ENCODE data around the gene NDUFS2.

Gene NDUFS2

DNA sequence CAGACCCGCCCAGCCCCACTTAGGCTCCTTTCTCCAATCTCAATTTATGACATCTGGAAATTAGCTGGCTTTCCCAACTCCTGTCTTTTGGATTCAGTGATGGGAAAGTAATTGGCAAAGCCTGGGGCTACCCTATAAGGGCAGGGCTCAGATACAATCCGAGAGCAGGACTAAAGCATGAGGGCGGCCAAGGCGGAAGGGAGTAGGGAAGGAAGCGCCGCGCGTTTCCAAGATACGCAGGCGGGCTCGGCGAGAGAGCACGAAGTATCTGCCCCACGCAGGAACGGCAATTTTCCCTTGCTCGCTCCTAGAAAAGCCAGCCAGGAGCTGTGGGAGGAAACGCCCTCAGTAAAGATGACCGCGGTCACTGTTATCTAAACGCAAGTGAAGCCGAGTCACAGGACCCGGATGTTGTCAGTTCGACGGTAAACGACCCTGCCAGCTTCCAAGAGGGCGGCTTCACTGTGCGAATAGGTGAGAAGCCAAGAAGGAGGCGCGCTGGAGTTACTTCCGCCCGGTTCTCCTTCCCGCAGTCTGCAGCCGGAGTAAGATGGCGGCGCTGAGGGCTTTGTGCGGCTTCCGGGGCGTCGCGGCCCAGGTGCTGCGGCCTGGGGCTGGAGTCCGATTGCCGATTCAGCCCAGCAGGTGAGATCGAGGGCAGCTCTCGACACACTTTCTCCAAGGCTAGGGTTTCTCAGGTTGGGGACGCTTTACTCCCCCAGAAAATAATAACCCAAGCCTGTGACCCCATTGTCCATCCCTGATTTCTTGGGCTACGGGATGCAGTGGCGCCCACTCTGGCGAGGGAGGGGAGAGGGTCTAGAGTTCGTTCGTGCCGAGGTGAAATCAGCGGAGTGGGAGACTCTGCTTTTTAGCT is at the start of gene NDUFS2:
Gene NDUFS2 (plus strand): TSS at position 532 of the 877 bp plus-strand sequence. CDS start 19 bp downstream, at position 551.
- peak; percentile 98 for DNase-seq

DNA sequence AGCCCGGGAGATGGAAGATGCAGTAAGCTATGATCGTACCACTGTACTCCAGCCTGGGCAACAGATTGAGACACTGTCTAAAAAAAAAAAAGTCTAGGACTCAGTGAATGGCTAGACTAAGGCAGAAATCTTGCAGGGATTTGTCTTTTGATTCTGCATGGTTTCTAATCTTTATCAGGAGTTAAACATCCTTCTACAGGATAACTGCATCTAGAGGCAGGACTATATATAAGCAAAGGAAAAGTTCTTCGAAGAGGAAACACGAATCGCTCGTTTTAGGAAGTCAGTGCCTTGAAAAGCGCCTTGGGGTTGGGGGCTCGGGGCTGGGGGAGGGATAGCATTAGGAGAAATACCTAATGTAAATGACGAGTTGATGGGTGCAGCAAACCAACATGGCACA is 49.0 kb upstream of the NDUFS2 start:
- DNase-seq: no peak

DNA sequence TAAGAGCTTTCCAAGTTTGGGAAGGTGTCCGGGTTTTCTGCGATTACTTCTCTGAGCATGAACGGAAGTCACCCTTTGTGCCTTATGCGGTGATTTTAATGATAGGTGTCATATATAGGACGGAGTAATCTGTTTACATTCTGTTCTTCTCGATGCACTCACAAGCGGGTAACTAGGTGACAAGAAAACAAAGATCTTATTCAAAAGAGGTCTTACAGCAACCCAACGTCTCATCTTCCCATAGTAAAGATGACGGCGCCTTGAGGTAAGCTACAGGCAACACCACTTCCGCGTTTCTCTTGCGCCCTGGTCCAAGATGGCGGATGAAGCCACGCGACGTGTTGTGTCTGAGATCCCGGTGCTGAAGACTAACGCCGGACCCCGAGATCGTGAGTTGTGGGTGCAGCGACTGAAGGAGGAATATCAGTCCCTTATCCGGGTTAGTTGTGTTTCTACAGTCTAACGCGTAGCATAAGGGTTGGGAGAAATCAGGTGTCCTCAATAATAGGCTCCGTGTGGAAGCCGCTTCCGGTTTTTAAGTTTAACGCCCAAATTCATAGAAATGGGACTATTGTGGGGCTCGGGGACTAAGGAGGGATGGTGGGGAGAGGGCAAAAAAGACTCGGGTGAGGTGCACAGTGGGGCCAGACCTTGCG is 48.4 kb upstream of the NDUFS2 start, which contains the start of gene UFC1:
Gene UFC1 (plus strand): TSS at position 297 of the 656 bp plus-strand sequence. CDS start 20 bp downstream, at position 317.
- peak; percentile 92 for DNase-seq

DNA sequence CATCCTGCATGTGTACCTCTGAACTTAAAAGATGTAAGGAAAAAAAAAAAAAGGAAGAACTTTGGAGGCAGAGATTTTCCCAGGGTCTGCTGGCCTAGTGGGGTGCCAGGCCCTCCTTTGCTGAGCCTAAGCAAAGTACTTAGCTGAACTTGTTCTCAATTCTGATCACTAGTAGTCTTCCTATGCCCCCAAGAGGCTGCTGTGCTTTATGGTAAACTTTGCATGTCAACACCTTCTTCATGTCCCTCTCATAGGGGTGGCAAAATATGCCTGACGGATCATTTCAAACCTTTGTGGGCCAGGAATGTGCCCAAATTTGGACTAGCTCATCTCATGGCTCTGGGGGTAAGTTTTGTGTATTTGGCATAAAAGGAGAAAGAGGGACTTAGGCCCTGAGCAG is 44.3 kb upstream of the NDUFS2 start:
- no peak for DNase-seq

DNA sequence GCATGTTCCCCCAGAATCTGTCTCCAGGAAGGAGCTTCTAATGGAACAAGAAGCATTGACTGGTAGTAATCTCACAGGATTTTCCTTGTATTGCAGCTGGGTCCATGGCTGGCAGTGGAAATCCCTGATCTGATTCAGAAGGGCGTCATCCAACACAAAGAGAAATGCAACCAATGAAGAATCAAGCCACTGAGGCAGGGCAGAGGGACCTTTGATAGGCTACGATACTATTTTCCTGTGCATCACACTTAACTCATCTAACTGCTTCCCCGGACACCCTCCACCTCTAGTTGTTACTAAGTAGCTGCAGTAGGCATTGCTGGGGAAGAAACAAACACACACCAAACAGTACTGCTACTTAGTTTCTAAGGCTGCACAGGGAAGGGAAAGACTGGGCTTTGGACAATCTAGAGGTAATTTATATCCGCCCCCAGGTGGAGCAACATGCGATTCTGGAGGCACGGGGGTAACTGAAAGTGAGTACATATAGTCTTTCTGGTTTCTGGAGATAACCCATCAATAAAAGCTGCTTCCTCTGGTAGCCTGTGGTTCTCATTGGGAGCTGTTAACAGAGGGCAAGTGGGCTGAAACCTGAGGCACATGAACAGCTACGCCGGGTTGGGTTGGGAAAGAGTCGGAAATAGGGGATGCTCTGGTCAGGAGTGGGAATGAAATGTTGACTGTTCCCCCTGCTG is 43.7 kb upstream of the NDUFS2 start:
- DNase-seq: no peak

DNA sequence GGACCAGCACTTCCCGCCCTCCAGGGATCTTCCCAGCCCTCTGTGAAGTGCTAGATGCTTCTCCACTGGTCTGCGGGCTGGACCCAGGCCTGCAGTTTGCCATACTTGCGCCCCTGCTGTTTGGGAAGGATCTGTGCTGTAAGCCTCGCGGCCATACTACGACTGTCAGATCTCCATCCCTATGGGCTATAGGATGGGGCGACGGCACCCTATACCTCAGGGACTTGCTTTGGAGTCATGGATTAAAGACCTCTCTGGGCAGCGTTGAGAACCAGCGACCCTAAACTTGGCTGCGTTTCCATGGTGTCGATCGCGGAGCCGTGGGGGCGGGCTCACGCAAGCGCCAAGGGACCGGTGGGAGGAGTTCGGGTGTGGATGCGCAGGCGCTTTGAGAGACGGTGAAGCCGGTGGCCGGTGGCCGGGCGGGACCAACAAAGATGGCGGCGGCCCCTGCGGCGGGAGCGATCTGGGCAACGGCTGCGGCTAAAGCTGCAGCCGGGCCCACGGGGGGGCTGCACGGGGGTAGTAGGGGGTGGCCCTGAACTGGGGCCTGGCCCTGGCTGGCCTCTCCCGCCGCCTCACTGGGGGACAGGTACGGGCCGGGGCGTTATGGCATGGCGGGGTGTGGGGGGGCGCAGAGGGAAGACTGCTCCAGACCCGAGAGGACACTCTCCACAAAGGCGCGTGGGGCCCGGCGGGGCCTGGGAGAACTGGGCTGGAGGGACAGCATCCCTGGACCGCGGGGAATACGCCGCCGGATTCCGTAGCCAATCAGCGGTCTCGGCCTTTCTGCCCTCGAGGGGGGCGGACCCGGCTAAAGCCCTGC is 42.9 kb upstream of the NDUFS2 start, which contains the start of gene USP21:
Gene USP21 (plus strand): TSS at position 414 of the 826 bp plus-strand sequence. CDS start 1,141 bp downstream, outside the sequence.
- DNase-seq: peak; percentile 95

DNA sequence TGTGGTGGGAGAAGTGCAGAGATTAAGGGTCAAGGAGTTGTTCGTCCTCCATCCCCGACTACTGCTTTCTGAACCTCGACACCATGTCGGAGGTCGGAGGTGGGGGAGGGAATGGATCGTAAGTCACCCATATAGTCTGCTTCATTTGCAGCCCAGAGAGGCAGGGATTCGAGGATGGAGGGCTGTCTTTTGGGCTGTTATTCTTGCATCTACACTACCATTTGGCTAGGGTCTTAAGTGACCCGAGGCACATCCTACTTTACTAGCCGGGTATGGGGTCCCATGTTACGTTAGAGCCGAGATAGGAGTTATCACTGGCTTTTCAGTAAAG is 42.3 kb upstream of the NDUFS2 start:
- no peak for DNase-seq

DNA sequence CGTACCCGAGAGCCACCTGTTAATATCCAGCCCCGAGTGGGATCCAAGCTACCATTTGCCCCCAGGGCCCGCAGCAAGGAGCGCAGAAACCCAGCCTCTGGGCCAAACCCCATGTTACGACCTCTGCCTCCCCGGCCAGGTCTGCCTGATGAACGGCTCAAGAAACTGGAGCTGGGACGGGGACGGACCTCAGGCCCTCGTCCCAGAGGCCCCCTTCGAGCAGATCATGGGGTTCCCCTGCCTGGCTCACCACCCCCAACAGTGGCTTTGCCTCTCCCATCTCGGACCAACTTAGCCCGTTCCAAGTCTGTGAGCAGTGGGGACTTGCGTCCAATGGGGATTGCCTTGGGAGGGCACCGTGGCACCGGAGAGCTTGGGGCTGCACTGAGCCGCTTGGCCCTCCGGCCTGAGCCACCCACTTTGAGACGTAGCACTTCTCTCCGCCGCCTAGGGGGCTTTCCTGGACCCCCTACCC is 41.5 kb upstream of the NDUFS2 start:
- DNase-seq: no peak

DNA sequence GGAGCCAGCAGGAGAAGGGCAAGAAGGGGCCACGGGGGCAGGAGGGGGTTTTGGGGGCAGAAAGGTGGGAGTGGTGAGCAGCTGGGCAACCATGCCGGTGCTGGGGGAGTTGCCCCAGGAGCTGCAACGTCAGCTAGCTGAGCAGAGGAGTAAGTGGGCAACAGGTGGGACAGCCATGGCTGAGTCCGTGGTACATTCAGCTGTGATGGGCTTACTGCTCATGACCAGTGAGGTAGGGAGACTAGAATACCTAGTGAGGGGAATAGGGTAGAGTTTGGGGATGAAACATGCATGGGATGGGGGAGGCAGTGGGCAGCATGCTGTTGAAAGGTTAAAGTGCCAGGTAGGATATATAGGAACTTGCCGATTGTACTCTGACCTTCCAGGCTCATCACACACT is 40.5 kb upstream of the NDUFS2 start:
- DNase-seq: no peak

DNA sequence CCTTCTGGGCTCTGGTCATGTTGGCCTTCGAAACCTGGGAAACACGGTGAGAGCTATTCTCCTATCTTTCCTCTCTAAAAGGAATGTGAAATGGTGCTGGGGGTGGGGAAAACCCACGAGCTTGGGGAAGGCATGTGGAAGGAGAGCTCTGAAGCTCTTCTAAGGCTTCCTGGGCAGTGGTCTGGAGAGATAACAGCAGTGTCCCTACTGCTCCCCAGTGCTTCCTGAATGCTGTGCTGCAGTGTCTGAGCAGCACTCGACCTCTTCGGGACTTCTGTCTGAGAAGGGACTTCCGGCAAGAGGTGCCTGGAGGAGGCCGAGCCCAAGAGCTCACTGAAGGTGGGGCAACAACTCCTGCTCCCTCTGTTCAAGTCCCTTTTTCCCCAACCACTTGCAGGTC is 40.1 kb upstream of the NDUFS2 start:
- DNase-seq: no peak

DNA sequence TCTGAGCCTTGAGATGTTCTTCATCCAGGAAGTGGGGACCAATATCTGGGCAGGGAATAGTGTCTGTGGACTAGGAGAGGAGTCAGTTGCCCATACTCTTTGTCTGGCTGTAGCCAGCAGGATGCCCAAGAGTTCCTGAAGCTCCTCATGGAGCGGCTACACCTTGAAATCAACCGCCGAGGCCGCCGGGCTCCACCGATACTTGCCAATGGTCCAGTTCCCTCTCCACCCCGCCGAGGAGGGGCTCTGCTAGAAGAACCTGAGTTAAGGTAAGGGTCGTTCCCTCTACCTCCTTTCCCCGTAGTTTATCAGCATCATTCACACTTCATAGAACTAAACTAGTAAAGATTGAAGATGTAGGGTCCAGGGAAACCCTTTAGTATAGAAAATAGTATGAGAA is 39.4 kb upstream of the NDUFS2 start:
- no peak for DNase-seq

DNA sequence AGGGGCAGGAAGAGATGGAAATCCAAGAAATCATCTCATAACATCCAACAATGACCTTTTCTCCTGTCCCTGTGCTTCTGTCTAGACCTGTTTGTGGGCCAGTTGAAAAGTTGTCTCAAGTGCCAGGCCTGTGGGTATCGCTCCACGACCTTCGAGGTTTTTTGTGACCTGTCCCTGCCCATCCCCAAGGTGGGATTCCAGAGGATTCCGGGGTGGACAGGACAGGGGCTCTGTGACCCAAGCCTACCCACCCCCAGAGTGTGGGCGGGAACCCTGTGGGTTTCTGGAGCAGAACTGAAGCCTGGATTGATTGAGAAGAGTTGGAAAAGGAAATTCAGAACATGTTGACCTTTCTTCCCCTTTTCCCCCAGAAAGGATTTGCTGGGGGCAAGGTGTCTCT is 38.4 kb upstream of the NDUFS2 start:
- DNase-seq: no peak

DNA sequence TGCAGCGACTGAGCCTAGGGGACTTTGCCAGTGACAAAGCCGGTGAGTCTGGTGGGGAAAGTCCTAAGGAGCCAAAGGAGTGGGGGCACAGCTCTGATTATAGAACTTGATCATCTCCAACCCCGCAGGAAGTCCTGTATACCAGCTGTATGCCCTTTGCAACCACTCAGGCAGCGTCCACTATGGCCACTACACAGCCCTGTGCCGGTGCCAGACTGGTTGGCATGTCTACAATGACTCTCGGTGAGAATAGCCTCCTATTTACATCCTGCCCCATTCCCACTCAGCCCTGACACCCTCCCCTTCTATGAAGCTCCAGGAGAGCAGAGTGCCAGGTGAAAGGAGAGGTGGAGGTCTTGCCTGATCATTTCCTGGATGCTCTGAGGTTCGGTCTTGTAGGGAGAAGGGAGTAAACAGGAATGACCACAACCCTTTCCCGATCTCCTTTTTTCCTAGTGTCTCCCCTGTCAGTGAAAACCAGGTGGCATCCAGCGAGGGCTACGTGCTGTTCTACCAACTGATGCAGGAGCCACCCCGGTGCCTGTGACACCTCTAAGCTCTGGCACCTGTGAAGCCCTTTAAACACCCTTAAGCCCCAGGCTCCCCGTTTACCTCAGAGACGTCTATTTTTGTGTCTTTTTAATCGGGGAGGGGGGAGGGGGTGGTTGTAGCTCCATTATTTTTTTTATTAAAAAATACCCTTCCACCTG is 37.1 kb upstream of the NDUFS2 start:
- no peak for DNase-seq

DNA sequence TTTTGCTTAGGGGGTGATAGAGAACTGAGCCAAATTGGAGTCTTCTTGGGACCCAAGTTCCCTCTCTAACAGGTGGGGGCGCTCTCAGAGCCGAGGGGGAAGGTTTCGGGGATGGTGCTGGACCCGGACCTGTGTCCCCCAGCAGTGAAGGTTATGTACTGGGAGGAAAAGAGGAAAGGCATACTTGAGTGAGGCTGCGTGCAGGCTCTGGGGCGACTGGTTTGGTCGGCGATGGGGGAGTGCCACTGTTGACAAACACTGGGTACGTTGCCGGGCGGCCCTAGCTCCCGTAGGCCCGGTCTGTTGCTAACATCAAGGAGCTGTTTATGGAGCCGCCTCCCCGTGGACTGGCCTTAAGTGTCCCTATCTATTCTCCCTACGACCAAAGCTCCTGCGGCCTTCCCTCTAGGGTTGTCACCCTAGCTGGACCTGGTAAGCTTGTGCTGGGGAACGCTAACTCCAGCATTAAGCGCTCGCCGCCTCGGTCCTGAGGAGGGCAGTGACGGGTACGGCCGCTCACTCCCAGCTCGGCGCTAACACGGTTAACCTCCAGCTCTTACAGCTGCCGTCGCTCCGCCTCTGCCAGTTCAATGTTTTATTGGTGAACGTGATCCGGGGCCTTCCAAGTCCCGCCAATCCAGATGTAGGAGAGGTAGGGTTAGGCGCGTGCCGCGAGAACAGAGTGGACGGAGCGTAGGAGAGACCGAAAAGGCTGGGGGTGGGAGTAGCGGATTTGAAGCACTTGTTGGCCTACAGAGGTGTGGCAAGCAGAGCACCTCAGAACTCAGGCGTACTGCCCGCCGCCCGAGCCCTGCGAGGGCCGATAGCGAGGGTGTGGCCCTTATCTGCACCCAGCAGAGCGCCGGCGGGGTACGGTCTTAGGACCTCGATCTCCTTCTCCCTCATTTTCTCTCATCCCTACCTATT is 36.2 kb upstream of the NDUFS2 start, which contains the start of gene PPOX:
Gene PPOX (plus strand): TSS at position 685 of the 927 bp plus-strand sequence. CDS start 422 bp downstream, outside the sequence.
- peak; percentile 96 for DNase-seq

DNA sequence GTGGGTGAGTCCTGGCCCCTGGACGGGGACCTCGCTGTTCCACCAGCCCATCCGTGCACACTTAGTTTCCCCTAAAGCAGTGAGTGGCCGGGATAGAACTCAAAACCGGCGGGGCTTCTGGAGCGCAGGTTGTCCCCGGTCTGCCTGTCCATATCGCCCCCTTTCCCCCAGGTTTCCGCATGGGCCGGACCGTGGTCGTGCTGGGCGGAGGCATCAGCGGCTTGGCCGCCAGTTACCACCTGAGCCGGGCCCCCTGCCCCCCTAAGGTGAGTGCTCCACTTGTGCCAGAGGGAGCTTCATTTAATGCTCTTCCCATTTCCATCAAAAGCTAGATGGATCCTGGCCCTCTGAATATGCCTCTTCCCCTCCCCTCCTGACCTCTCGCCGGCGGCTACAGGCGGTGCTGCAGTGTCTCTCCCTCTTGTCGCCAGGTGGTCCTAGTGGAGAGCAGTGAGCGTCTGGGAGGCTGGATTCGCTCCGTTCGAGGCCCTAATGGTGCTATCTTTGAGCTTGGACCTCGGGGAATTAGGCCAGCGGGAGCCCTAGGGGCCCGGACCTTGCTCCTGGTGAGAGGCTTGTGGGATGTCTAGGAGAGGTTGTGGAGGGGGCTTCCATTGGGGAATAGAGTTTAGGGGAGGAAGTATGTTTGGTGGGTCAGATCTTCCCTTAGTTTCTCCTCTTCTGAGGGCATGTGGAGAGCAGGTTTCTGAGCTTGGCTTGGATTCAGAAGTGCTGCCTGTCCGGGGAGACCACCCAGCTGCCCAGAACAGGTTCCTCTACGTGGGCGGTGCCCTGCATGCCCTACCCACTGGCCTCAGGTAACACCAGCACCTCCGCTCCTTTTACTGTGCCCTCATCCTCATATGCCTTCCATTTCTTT is 35.3 kb upstream of the NDUFS2 start:
- no peak for DNase-seq

DNA sequence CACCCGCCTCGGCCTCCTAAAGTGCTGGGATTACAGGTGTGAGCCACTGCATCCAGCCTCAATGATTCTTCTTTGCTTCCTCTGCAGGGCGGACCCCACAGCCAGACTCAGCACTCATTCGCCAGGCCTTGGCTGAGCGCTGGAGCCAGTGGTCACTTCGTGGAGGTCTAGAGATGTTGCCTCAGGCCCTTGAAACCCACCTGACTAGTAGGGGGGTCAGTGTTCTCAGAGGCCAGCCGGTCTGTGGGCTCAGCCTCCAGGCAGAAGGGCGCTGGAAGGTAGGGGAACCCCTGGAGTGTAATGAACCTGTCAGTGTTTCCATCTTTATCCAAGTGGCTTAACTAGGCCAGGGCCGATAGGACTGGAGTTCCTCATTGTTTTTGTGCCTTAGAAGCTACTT is 33.3 kb upstream of the NDUFS2 start:
- no peak for DNase-seq

DNA sequence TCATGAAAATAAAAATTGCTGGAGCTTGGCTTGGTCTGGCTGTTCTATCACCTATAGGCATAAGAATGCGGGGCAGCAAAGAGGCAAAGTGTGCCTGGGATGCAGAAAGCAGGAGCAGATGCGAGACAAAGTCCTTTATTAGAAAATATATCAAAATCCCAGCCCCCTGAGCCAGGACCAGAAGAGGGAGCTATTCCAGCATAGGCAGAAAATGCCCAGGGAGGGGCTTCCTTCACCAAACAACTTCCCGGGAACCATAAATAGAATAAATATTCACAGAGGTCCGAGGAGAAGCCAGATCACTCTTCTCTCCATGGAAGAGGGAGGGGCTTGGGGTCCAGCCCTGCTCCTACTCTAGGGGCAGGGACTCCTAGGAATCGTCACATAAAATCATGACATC is 31.0 kb upstream of the NDUFS2 start:
- no peak for DNase-seq

DNA sequence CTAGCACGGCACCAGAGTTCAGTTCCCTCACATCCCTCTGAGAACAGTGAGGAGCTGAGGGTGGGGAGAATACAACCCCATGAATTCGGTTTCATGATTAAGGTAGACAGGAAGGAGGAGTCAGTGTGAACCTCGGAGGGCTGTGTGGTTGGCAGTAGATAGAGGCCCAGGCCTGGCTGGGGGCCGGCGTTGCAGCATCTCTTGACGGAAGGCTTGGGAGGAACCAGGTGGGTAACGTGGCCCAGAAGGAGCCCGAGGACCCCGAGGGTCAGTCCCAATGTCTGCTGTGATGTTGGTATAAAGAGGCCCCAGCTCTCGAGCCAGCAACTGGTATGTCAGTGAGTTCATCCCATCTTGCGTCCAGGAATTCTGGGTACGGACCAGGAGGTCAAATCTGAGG is 30.5 kb upstream of the NDUFS2 start:
- DNase-seq: no peak

DNA sequence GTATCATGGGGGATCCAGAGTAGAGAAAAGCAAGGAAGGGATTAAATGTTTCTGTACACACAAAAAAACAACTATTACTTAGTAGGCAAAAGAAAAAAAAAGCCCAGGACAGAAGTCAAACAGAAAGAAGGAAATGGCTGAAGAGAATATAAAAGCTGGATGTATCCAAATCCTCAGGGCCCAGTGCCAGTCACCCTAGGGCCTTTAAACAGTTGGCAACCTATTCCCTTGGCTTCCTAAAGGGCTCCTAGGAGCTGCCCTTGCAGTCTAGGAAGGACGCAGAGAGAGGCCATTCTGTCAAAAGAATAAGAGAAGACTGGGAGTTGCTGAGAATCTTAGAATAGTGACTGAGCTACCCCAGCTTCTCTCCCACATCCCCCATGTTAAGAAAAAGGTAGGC is 29.8 kb upstream of the NDUFS2 start:
- no peak for DNase-seq

Data from CD4-positive, alpha-beta T cell treated with Interleukin-10 for 1 hour (primary cell).